Left cardiac atrium (tissue), 4 donors: ENCODE data around the gene PTPN1. TPM values are rescaled to one million over a fixed set of nuclear protein-coding genes. Genes with fewer than 3 reads are reported as not detected.
A peak's percentile ranks its signal among the peaks of the same experiment; 100 is the strongest.
"Not testable (repeated sequence)": the region's sequence is repeated elsewhere in the genome, so short reads cannot be mapped to it uniquely, and the experiment has no call there.

Experiments
- ATAC-seq, 2 donors: fragments of 200-7000 bp; cut with Tn5 transposase; one replicate each; pipeline ENCODE4 v1.9.1; 2020; ENCODE audit warnings: mild to moderate bottlenecking in 2 of 2, moderate library complexity in 2 of 2
- DNase-seq: peaks from one replicate; pipeline ENCODE4 v3.0.0-alpha.2; 2020
- intact Hi-C, 2 donors: fragments of 100-400 bp; cut with DNase I; formaldehyde crosslinking; loops; one replicate each; pipeline versions ENCODE4 v1.14.1 to v1.15.1; 2022 to 2023
- long read RNA-seq: library from polyadenylated mRNA; unstranded; transcript quantifications from one replicate; pipeline ENCODE4 v2.0.0, GENCODE V29; 2021
- total RNA-seq, 2 donors: library from RNA; stranded (reverse); fragmentation: NEBNext Ultra II Directional; extraction: Animal tissue kit (Norgen Biotek cat#: 25700); gene quantifications; one replicate each; pipeline ENCODE4 v1.2.1, GENCODE V29; 2021
- donor health status: DM: no; HTN: yes; CAD: no.
- donor health status: DM: no; HTN: yes; CAD: no; lungs with severe emphysema.
- donor health status: DM: yes; HTN: yes; CAD: no.
- donor health status: Dilated cardiomyopathy.

PTPN1 gene
- total RNA-seq = 10 to 100 TPM; 22.8 to 40.4 TPM
- long read RNA-seq, full-length matches to known transcripts = 13 of 41 reads
- long read RNA-seq, partial matches to known transcripts = 24 of 41 reads
- long read RNA-seq, other reads (novel, unspliced or antisense) = 4 of 41 reads

GRCh38 chr20:50509923-50510705, at the start of gene PTPN1:
Gene PTPN1 (plus strand): TSS chr20:50510383. CDS start chr20:50510528, 145 bp downstream.
- intact Hi-C loops = loop anchor here in 1 of 2 donors (2.0 kb wide), 1 partner anchor 67 kb away; no protein-coding TSS in a partner anchor
- peak; percentile 99 for ATAC-seq
- peak; percentile 99 for DNase-seq

GRCh38 chr20:50460608-50461267, 49.4 kb upstream of the PTPN1 start:
- intact Hi-C loops = loop anchor here in 1 of 2 donors (5.0 to 10.0 kb wide), 3 partner anchors 63 to 186 kb away; no protein-coding TSS in a partner anchor
- ATAC-seq (peak; percentile 85 to 86), DNase-seq (peak; percentile 92)

- ATAC-seq (peak in 1 of 2 donors; percentile 23), DNase-seq (no peak)
- intact Hi-C loops = loop anchor here in 1 of 2 donors (5.0 to 10.0 kb wide), 3 partner anchors 65 to 187 kb away; no protein-coding TSS in a partner anchor
Measured at GRCh38 chr20:50462093-50462690, 48.0 kb upstream of the PTPN1 start.

GRCh38 chr20:50464026-50464724, 46.0 kb upstream of the PTPN1 start:
- intact Hi-C loops = loop anchor here (1.0 to 10.0 kb wide), 5 partner anchors 67 to 277 kb away; partner anchors contain the start of gene CEBPB (in 1 of the 2)
- ATAC-seq (peak; percentile 65 to 76), DNase-seq (peak; percentile 65)

GRCh38 chr20:50464725-50465650, 45.2 kb upstream of the PTPN1 start:
- DNase-seq (no peak), ATAC-seq (no peak)
- intact Hi-C loops = loop anchor here (1.0 to 10.0 kb wide), 5 partner anchors 68 to 278 kb away; partner anchors contain the start of gene CEBPB (in 1 of the 2)

- no peak for DNase-seq
- no peak for ATAC-seq
- intact Hi-C loops = loop anchor here in 1 of 2 donors (10.0 kb wide), 1 partner anchor 192 kb away; no protein-coding TSS in a partner anchor
Measured at GRCh38 chr20:50467174-50467573, 43.0 kb upstream of the PTPN1 start.

GRCh38 chr20:50467718-50468356, 42.3 kb upstream of the PTPN1 start:
- intact Hi-C loops = loop anchor here in 1 of 2 donors (10.0 kb wide), 1 partner anchor 193 kb away; no protein-coding TSS in a partner anchor
- DNase-seq (peak; percentile 44), ATAC-seq (peak; percentile 56 to 57)

- intact Hi-C loops = loop anchor here in 1 of 2 donors (10.0 kb wide), 1 partner anchor 194 kb away; no protein-coding TSS in a partner anchor
- DNase-seq = no peak
- ATAC-seq = no peak
Measured at GRCh38 chr20:50468378-50468798, 41.8 kb upstream of the PTPN1 start.

GRCh38 chr20:50469176-50469723, 40.9 kb upstream of the PTPN1 start:
- ATAC-seq (no peak), DNase-seq (no peak)
- intact Hi-C loops = loop anchor here in 1 of 2 donors (10.0 kb wide), 1 partner anchor 194 kb away; no protein-coding TSS in a partner anchor

- no peak for ATAC-seq
- intact Hi-C loops = loop anchor here (10.0 kb wide), 2 partner anchors 105 to 195 kb away; no protein-coding TSS in a partner anchor
- DNase-seq = no peak
Measured at GRCh38 chr20:50469796-50470195, 40.4 kb upstream of the PTPN1 start.

GRCh38 chr20:50470264-50470858, 39.8 kb upstream of the PTPN1 start:
- DNase-seq (no peak), ATAC-seq (no peak)
- intact Hi-C loops = loop anchor here in 1 of 2 donors (10.0 kb wide), 1 partner anchor 104 kb away; no protein-coding TSS in a partner anchor

- DNase-seq = no peak
- intact Hi-C loops = loop anchor here in 1 of 2 donors (10.0 kb wide), 1 partner anchor 104 kb away; no protein-coding TSS in a partner anchor
- ATAC-seq = no peak
Measured at GRCh38 chr20:50471231-50471630, 39.0 kb upstream of the PTPN1 start.

- intact Hi-C loops = loop anchor here in 1 of 2 donors (10.0 kb wide), 1 partner anchor 102 kb away; no protein-coding TSS in a partner anchor
- DNase-seq = no peak
- ATAC-seq = peak in 1 of 2 donors; percentile 16
Measured at GRCh38 chr20:50472693-50473664, 37.2 kb upstream of the PTPN1 start.

GRCh38 chr20:50474356-50474755, 35.8 kb upstream of the PTPN1 start:
- not testable (repeated sequence) for ATAC-seq, DNase-seq
- intact Hi-C loops = loop anchor here in 1 of 2 donors (10.0 kb wide), 1 partner anchor 100 kb away; no protein-coding TSS in a partner anchor
